ENCODE results near the gene TXNDC12.
A peak's percentile ranks its signal among the peaks of the same experiment; 100 is the strongest.
"Not testable (repeated sequence)": the region's sequence is repeated elsewhere in the genome, so short reads cannot be mapped to it uniquely, and the experiment has no call there.

Gene TXNDC12

DNA sequence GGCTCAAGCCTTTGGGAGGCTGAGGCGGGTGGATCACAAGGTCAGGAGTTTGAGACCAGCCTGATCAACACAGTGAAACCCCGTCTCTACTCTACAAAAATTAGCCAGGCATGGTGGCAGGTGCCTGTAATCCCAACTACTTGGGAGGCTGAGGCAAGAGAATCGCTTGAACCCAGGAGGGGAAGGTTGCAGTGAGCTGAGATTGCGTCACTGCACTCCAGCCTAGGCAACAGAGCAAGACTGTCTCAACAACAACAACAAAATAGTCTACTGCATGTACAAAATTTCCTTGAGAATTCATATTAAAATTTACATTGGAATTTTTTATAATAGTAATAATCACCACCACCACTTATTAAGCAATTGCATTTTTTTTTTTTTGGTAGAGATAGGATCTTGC is 5.7 kb downstream of the TXNDC12 start:
- DNase-seq (ENCODE audit: low read depth, low spot score) = not testable (repeated sequence)

DNA sequence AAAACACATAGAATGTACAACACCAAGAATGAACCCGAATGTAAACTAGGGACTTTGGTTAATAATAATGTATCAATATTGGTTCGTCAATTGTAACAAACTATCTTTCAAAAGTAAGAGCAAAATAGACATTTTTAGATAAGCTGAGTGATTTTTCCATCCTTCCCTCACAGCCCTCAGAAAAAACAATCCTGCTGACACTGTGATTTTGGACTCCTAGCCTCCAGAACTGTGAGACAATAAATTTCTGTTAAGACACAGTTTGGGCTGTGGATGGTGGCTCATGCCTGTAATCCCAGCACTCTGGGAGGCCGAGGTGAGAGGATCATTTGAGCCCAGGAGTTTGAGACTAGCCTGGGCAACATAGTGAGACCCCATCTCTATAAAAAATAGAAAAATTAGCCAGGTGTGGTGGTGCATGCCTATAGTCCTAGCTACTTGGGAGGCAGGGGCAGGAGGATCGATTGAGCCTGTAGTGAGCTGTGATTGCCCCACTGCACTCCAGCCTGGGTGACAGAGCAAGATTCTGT is 9.3 kb downstream of the TXNDC12 start:
- not testable (repeated sequence) for DNase-seq (ENCODE audit: low read depth, low spot score)

DNA sequence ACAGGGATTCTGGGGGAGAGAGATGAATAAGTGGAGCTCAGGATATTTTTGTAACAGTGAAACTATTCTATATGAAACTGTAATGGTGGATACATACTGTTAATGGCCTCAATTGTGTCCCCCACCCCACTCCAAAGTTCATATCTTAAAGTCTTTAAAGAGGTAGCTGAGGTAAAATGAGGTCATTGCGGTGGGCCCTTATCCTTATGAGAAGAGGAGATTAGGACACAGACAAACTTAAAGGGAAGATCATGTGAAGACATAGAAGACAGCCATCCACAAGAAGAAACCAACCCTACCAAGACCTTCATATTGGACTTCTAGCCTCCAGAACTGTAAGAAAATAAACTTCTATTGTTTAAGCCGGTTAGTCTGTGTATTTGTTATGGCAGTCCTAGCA is 9.8 kb downstream of the TXNDC12 start:
- no peak for DNase-seq (ENCODE audit: low read depth, low spot score)

DNA sequence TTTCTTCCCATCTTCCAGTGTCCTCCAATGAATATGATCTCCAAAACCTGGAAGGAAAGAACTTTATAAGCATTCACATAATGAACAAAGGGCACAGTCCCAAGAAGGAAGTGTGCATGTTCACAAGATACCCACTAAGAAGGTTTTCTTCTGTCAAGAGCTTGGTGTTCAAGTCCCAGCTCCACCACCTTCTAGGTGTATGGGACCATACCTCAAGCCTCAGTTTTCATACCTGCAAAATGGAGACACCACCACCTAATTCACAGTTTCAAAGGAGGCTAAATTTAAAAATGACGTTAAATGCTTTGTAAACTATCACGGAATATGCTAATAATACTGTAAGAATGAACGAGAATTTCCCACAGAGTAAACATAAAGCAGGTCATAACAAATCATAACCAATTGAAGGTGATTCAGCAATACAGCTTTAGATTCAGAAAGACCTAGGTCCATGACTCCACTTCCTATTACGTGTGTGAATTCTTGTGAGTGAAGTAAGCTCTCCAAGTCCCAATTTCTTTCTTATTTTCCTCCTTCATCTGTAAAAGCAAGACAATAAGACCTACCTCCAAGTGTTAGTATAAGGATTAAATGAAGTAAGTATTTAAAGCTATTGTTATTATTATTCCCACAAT is 13.3 kb downstream of the TXNDC12 start:
- DNase-seq (ENCODE audit: low read depth, low spot score) = no peak

DNA sequence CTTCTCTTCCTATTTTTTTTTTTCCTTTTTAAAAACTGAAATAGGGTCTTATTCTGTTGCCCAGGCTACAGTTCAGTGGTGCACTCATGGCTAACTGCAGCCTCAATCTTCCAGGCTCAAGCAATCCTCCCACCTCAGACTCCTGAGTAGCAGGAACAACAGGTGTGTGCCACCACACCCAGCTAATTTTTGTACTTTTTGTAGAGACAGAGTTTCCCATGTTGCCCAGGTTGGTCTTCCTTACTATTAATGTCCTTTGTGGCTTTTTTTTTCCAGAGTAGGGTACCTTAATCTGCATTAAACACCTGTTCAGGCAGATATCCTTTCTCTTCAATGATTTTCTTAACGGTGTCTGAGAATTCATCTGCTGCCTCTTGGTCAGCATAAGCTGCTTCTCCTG is 17.1 kb downstream of the TXNDC12 start:
- DNase-seq (ENCODE audit: low read depth, low spot score) = no peak

DNA sequence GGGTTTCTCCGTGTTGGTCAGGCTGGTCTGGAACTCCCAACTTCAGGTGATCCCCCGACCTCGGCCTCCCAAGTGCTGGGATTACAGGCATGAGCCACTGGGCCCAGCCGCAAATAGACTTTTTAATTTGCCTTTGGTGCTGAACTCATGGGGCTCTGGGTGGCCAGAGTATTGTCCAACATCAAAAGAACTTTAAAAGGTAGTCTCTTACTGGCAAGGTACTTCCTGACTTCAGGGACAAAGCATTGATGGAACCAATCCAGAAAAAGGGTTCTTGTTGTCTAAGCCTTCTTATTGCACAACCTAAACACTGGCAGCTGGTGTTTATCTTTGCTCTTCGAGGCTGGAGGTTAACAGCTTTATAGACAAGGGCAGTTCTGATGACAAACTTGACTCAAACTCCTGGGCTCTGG is 17.6 kb downstream of the TXNDC12 start:
- no peak for DNase-seq (ENCODE audit: low read depth, low spot score)

DNA sequence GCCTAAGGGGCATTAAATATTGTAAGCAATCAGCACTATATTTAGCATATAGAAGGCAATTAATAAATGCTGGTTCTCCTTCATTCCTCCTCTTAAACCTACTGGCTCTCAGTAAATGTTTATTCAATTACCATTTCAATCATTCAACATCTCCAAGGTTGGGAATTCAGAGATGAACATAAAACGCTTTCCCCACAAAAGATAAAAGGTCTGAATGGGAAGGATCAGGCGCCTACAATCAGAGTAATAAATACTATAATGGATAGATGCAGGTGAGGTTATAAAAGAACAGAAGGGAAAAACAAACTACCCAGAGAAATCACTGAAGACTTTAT is 21.0 kb downstream of the TXNDC12 start:
- no peak for DNase-seq (ENCODE audit: low read depth, low spot score)

DNA sequence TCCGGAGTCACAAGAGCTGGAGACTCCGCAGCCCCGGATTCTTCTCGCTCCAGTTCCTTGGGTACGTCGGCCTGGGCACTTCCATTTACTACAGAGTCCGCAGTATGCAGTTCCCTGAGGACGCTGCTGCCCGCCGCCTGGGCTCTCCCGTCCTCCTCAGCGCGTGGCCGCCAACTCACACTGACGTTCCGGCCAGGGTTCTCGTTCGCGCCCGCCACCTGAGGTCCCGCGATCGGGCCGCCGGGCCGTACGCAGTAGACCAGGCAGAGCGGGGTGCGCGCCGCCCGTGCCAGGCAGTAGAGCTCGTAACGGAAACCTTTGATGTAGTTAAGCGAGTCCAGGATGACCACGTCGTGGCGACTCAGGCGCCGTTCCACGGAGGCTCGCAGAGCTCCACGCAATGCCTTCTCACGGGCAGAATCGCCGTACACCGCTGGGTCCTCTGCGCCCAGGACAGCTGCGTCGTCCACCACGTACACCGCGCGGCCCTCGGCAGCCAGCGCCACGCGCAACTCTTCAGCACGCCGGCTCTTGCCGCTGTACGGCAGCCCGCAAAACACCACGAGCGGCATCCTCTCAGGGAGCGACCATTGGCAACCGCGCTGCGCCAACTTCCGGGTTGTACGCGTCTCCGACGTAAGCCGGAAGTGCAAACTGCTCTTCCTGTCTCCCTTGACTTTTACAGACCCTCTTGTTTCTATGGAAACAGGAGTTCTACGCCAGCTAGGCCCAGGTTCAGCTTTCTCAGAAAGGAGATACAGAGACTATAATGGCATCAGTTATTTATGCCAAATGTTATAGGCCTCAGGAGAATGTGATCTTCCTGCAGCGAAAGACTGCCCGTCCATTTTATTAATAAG is 21.6 kb downstream of the TXNDC12 start, which contains the start of gene KTI12:
KTI12 (minus strand) TSS at position 621 of the 860 bp plus-strand sequence; CDS start at position 572, 49 bp downstream.
- peak; percentile 72 for DNase-seq (ENCODE audit: low read depth, low spot score)

DNA sequence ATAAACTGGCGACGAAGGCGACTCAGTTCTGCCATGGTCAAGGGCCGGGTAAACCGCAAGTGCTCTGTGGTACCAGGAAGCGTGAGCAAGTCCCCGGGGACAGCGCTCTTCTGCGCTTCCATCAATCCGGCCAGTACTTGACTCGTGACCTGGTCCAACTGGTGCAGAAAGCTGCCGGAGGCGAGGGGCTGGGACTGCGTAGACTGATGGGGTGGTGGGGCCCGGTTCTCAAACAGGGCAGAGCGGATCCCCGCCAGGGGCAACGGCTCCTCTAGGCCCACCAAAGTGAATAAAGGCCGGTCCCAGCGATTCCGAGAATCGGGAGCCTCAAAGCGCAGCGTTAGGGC is 22.2 kb downstream of the TXNDC12 start:
- DNase-seq (ENCODE audit: low read depth, low spot score) = no peak

DNA sequence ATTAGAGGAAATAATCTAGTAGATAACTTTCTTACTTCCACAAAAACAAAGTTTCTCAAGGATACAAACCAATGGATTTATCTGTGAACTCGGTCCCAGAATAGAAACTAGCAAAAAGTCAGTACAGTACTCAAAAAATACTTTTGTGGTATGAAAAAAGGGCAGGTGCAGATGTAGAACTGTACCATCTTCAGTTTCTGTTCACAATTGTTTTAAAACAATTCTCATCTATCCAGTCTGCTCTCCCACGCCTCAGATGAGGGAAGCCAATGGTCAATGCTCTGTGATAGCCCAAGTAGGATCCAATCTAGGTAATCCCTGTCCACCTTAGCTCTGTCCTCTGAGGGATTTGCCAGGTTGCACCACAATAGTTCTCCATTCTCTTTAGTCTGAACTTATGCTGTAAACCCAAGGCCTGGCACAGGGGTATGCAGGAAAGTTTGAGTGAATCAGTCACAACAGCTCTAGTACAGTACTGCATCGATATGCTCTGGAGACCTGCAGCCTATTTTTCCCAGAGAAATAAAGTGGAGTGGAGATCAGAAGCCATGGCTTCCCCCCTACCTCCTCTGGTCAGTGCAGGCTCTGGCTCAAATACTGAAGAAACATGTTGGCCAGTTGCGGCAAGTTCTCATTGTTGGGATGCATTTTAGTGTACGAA is 22.7 kb downstream of the TXNDC12 start:
- no peak for DNase-seq (ENCODE audit: low read depth, low spot score)

DNA sequence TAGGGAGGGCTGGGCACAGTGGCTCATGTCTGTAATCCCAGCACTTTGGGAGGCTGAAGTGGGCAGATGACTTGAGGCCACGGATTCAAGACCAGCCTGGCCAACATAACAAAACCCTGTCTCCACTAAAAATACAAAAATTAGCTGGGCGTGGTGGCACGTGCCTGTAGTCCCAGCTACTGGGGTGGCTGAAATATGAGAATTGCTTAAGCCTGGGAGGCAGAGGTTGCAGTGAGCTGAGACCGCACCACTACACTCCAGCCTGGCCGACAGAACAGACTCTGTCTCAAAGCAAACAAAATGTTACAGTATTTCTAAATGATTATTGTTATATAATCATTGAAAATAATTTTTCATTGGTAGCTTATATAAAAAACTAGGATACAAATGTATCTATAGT is 26.2 kb downstream of the TXNDC12 start:
- not testable (repeated sequence) for DNase-seq (ENCODE audit: low read depth, low spot score)

DNA sequence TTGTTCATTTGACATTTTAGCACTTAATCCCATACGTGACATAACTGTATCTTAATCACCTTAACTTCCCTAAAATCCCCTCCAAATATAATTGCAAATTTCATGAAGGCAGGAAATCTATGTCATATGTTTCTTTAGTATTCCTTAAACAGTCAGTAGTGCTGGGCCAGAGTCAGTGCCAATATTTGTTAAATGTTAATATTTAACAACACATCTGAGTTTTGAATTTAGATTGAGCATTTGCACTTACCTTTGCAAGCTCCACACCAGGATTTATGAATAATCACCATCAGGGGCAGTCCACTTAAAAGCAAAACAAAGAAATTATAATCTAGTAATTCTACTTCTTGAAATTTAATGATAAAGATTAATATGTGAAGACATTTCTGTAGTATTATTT is 26.7 kb downstream of the TXNDC12 start:
- no peak for DNase-seq (ENCODE audit: low read depth, low spot score)

DNA sequence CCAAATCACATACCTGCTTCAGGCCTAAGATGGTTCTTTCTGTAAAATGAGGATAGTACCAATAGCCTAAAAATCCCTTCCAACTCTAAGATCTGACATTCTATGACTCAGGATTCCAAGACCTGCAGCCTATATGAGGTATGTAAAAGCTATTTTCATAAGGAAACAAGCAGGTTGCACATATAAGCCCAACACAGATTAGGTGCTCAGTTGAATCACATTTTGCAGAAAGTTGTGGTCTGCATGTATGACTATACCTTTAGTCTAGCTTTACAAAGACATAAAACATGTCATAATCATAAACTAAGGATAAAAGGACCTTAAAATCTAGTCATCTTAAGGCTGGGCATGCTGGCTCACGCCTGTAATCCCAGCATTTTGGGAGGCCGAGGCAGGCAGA is 28.7 kb downstream of the TXNDC12 start:
- no peak for DNase-seq (ENCODE audit: low read depth, low spot score)

DNA sequence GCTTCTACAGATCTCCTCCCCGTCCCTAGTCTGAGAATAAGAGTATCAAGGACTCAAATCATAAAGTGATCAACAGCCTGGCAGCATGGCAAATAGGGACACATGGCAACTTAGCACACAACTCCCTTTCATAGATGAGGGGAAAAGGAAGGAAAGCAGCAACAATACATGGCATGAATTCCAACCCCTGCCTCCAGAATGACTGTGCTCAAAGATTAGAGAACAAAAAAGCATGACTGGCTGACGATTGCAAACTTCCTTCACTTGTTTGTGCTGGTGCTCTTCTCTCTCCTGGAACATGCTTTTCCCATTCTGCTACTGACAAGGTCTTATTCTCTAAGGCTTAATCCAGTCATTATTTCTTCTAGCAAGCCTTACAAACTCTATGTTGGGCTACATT is 32.9 kb downstream of the TXNDC12 start:
- no peak for DNase-seq (ENCODE audit: low read depth, low spot score)

DNA sequence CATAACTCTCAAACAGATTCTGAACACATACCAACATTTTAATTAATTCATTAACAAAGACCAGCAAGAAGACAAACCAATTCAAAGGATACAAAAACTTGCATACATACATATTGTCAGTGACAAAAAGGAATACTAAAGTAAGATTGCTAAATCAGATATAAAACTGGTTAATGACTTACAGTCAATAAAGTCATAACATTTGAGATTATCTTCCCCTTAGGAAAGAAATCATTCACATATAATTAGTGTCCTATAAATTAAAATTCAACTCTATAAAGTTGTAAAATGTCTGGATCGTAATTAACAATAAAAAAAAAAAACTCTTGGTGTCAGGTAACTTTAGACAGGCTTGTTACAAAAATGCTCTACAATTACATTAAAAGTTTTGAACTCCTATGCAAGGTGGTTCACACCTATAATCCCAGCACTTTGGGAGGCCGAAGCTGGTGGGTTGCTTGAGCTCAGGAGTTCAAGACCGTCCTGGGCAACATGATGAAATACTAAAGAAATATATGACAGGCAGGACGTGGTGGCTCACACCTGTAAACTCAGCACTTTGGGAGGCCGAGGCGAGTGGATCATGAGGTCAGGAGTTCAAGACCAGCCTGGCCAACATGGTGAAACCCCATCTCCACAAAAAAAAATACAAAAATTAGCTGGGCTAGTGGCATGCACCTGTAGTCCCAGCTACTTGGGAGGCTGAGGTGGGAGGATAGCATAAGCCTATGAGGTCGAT is 46.8 kb downstream of the TXNDC12 start:
- no peak for DNase-seq (ENCODE audit: low read depth, low spot score)

DNA sequence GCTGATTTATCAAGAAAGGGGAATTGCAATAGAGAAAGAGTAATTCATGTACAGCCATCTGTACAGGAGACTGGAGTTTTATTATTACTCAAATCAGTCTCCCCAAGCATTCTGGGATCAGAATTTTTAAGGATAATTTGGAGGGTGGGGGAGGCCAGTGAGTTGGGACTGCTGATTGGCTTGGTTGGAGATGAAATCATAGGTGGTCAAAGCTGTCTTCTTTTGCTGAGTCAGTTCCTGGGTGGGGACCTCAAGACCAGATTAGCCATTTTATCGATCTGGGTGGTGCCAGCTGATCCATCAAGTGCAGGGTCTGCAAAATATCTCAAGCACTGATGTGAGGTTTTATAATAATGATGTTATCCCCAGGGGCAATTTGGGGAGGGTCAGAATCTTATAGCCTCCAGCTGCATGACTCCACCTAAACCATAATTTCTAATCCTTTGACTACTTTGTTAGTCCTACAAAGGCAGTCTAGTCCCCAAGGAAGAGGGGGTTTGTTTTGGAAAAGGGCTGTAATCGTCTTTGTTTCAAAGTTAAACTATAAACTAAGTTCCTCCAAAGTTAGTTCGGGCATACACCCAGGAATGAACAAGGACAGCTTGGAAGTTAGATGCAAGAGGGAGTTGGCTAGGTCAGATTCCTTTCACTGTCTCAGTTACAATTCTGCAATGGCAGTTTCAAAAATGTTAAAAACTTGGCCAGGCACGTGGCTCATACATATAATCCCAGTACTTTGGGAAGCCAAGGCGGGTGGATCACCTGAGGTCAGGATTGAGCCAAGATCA is 47.6 kb downstream of the TXNDC12 start:
- DNase-seq (ENCODE audit: low read depth, low spot score) = no peak

DNA sequence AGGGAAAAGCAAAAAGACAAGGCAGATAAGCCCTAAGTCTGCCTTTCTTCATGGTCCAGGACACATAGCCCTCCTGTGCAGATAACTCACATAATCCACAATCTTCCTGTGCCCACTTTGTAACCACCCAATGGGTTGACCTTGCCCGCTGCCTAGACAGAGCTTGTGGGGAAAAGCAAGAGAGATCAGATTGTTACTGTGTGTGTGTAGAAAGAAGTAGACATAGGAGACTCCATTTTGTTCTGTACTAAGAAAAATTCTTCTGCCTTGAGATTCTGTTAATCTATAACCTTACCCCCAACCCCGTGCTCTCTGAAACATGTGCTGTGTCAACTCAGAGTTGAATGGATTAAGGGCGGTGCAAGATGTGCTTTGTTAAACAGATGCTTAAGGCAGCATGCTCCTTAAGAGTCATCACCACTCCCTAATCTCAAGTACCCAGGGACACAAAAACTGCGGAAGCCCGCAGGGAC is 48.9 kb downstream of the TXNDC12 start:
- DNase-seq (ENCODE audit: low read depth, low spot score) = not testable (repeated sequence)

DNA sequence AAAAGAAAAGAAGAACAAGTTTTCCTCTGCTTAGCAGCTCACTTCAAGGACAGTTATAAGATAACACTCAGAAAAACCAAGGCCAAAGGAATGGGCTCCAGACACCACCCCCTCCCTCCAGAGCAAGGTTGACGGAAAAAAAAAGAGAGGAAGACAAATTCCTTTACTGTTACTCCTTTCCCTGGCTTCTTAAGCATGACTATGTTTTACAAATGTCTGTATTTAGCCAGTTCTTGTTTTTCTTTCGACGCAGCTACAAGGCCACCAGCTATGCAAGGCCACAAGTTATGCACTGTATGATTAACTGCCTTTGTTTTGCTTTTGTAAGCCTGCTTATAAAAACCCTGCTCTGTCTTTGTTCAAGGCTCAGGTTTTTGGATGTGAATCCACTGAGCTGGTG is 49.4 kb downstream of the TXNDC12 start:
- DNase-seq (ENCODE audit: low read depth, low spot score) = not testable (repeated sequence)

DNA sequence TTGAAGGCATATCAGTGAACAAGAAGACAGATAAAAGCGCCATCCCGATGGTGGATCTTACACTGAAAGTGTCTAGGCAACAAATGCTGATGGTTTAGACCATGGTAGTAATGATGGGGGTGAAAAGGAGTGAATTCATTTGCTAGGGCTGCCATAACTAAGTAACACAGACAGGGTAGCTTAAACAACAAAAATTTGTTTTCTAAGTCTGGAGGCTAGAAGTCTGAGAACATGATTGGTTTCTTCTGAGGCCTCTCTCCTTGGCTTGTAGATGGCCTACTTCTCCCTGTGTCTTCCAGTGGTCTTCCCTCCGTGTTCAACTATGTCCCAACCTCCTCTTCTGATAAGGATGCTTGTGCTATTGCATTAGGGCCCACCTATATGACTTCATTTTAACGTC is 51.1 kb downstream of the TXNDC12 start:
- DNase-seq (ENCODE audit: low read depth, low spot score) = no peak

DNA sequence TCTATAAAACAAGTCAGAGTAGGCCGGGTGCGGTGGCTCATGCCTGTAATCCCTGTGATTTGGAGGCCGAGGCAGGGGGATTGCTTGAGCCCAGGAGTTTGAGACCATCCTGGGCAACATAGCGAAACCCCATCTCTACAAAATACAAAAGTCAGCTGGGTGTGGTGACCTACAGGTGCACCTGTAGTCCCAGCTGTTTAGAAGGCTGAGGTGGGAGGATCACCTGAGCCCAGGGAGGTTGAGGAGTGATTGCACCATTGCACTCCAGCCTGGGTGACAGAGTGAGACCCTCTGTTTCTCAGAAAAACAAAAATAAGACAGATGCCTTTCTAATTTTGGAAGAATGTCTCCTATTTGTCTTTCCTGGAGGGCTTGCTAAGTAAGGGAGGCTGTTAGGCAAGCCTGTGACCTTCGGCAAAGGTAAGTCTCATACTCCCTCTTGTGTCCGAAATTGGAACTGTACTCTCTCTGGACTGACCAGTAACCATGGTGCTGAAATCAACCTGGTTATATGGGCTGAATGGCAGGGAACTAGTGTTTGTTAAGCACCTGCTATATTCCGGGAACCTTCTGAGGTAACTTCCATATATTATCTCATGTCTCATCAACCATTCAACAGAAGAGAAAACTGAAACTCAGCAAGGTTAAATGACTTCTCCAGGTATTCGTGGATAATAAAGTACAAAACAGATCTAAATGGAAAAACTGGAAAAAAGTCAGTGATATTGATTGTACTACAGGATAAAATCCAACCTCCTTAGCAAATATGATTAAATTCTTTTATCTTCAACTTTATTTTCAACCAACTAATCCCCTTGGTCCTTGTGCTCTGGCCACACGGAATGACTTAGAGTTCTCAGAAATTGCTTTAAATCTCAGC is 52.7 kb downstream of the TXNDC12 start:
- DNase-seq (ENCODE audit: low read depth, low spot score) = peak; percentile 47
